ENCODE results near the gene CNBD2.
"Not testable (repeated sequence)": the region's sequence is repeated elsewhere in the genome, so short reads cannot be mapped to it uniquely, and the experiment has no call there.

The CNBD2 gene

DNA sequence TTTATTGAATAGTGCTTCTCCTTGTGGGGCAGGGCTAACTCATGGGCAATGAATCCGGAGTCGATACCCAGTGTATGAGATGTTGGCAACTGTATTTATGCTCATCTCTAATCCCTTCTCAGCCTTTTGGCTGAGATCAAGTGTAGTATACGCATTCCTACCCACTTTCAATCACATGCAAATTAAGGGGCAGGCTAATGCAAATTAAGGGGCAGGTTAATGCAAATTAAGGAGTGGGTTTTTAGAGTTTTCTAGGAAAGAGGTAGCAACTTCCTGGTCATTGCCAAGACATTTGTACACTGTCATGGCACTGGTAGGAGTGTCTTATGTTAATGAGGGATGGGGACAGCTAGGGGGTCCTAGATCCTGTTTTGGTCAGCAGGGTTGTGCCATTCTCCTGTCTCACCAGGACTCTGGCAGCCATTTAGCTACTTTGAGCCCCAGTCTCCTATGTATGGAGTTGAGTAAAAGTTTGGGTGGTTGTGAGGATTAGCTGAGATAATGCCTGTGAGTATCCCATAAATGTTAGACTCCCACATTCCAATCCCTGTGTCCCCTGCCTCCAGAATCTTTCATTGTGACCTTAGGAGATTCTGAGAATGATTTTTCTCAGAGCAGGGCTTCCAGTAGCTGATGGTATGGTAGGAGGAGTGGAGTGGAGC lies at the start of gene CNBD2:
CNBD2 (plus strand) TSS at position 612 of the 662 bp plus-strand sequence. CDS start 173 bp downstream, outside the sequence.
- DNase-seq = no peak

DNA sequence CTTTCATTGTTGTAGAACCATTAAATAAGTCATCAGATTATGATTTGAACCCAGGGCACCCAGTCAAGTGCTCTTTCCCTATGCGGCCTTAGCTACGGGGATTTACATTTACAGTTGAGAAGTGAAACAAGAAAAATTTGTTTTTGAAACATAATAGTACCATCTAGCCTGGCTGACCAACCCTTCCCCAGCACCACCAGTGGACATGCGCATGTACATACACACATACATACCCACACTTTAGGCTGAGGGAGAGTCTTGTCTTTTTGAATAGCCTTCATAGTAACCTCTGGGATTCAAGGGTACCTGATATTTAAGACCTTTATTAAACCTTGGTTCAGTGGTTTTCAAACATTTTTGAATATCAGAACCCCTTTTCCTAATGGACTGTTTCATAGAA lies 47.9 kb upstream of the CNBD2 start:
- DNase-seq = no peak

- DNase-seq = no peak
These were observed 39.1 kb upstream of the CNBD2 start for GRCh38 chr20:35929301-35929700.

DNA sequence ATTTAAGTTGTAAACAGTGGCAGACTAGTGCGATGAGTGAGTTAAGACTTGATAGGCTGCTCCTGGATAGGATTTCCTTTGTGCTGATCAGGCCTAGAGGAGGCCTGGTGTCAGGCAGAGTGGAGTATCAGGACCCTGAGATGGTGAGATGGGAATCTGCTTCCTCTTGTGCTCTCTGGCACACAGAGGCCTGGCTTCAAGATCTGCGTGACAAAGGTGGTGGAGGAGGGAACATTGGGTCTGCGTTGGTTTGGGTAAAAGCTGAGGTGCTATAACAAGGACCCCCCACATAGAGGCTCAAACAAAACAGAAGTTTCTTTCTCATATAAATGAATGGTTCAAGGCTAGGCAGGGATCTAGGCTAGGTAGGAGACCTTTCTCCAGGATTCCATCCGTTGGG lies 34.3 kb upstream of the CNBD2 start:
- no peak for DNase-seq

GRCh38 chr20:35939264-35939663 lies 29.1 kb upstream of the CNBD2 start:
- DNase-seq = no peak

GRCh38 chr20:35941620-35942019 lies 26.8 kb upstream of the CNBD2 start:
- no peak for DNase-seq

DNA sequence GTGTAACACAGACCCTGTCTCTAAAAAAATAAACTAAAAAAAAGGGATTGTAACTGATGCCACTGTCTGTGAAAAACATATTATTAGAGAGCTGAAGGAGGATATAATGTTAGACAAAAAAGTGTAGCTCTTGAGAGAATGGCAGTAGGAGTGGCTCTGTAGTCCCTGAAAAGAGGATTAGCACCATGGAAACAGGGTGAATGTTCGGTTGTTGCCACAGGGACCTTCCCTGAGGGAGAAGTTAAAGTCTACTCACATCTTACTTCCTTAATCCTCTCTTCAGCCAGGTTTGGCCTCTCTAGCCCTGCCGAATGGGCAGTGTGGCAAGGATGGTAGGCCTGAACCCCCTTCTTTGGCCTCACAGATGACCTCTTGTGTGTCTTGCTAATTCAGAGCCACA lies 26.1 kb upstream of the CNBD2 start:
- DNase-seq = no peak

DNA sequence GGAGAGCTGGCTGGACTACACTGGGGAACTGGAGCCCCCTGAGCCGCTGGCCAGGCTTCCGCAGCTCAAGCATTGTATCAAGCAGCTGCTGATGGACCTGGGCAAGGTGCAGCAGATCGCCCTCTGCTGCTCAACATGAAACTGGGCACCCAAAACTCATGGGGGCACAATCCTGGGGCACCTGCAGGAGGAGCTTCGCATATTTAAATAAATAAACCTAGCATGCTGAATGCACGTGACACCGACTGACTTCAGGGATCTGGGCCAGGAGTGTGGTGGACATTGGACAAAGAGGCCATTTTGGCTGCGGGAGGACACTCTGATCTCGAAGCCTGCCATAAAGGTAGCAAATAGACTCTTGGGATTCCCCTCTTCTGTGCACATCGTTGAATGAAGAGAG lies 20.9 kb upstream of the CNBD2 start:
- DNase-seq = peak; percentile 3

DNA sequence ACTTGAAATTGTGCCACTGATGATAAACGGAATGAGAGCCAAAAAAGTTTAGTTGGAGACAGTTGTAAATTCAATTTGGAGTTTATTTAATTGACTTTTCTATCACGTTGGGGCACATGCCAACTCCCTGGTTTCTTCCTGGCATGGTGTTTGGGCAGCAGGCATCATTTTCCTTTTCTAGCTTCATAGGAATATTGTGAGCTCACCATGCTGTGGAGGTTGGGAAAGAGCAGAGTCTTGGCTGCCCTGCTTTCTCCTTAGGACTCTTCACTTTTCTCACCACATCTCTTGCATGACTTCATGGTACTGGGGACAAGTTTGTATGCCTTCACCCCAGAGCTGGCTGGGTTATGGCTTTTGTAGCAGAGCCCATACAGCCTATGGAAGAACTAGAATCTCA lies 20.5 kb upstream of the CNBD2 start:
- DNase-seq = no peak

DNA sequence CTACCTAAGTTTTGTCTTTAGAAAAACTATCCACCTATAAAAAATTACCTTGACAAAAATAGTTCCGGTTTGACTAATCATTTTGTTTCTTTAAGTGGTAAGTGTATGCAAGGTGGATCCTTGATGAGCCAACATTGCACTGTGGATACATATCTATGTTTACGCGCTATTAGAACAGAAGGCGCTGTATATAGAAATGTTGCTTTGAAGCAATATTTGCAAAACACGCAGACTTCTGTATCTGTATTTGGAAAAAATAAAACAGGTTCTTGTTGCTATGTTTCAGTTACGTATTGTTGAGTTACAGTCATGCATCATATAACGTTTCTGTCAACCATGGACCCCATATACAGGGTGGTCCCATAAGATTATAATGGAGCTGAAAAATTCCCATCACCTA lies 18.3 kb upstream of the CNBD2 start:
- DNase-seq = no peak

DNA sequence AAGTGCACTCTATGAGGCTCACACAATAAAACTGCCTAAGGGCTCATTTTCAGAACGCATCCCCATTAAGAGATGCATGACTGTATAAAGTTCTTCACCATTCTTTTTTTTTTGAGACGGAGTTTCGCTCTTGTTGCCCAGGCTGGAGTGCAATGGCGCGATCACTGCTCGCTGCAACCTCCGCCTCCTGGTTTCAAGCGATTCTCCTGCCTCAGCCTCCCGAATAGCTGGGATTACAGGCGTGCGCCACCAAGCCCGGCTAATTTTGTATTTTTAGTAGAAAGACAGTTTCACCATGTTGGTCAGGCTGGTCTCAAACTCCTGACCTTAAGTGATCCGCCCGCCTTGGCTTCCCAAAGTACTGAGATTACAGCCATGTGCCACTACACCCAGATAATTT lies 16.3 kb upstream of the CNBD2 start:
- DNase-seq = not testable (repeated sequence)

DNA sequence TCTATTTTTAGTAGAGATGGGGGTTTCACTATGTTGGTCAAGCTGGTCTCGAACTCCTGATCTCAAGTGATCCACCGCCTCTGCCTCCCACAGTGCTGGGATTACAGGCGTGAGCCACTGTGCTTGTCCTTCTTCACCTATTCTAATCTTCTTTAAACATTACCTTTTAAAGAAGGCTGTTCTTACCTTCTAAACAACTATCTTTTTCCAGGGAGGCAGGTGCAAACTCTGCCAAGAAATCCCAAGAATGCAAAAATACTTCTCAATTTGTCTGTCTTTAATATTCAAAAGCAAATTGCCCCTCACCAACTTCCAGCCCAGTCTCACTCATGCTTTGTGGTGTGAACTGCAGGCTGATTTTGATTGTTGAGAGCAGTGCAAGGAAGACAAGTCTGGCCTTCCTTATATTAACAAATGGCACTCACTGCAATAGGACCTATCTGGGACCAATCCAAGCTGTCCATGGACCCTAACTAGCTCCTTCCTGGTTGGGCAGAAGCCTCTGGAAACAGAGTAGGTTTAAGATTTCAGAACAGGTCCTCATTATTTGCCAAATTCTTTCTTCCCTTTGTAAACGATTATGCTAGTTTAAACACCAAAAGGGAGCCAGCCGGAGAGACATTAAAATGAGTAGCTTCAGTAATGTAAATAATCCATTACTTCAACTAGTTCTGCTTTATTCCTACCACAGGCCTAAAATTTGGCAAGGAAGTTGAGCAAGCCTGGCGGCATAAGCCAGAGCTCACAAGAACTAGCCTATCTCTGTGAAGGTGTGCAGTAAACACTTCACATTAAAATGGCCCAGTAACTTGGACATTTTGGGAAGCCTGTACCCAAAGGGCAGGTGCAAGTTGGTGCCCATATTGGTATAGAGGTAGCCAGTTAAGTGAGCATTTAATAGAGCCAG lies 15.7 kb upstream of the CNBD2 start:
- no peak for DNase-seq

DNA sequence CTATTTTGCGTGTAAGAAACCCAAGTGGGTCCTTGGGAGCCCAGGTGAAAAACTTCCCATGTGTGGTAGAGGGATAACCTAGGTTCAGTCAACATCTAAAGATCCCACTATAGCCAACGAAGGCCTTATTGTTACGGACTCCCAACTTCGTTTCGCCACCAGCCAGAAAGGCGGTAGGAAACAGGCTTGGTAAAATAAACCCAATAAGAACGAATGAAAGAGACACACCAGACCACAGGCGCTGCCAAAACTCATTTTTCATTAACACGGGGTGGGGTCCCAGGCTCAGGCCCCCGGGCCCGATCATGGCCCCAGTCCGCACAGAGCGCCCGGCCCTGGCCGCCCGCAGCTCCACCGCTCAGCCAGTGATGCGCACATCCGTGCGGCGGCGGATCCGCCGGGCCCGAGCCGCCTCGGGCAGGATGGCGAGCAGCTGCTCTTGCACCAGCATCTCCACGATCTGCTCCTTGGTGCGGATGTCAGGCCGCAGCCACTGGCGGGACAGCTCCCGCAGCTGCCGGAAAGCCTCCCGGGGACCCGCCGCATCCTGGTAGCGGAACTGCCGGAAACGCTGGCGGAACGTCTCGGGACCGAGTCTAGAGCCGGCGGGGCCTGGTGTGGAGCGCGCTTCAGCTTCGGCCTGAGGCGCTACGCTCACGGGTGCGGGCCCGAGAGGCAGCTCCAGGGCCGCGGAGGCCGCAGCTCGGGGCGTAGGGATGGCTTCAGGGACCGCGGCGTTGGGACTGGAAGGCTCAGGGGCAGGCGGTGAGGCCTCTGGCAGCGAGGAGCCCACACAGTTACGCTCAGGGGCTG lies 14.8 kb upstream of the CNBD2 start:
- DNase-seq = no peak

- peak; percentile 87 for DNase-seq
These were observed 14.0 kb upstream of the CNBD2 start, which contains the start of gene SCAND1 for GRCh38 chr20:35954200-35954906. TSS of gene SCAND1 (minus strand) at chr20:35954502. CDS start at chr20:35954284, 218 bp downstream.

- no peak for DNase-seq
These were observed 13.5 kb upstream of the CNBD2 start for GRCh38 chr20:35954907-35955251.

GRCh38 chr20:35956616-35957015 lies 11.8 kb upstream of the CNBD2 start:
- no peak for DNase-seq

DNA sequence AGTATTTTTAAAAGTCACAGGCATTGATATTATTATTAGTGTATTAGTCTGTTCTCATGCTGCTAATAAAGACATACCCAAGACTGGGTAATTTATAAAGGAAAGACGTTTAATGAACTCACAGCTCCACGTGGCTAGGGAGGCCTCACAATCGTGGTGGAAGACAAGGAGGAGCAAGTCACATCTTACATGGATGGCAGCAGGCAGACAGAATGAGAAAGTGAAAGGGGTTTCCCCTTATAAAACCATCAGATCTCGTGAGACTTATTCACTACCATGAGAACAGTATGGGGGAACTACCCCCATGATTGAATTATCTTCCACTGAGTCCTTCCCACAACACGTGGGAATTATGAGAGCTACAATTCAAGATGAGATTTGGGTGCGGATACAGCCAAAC lies 9.1 kb upstream of the CNBD2 start:
- DNase-seq = not testable (repeated sequence)

GRCh38 chr20:35963878-35964277 lies 4.5 kb upstream of the CNBD2 start:
- DNase-seq = no peak

DNA sequence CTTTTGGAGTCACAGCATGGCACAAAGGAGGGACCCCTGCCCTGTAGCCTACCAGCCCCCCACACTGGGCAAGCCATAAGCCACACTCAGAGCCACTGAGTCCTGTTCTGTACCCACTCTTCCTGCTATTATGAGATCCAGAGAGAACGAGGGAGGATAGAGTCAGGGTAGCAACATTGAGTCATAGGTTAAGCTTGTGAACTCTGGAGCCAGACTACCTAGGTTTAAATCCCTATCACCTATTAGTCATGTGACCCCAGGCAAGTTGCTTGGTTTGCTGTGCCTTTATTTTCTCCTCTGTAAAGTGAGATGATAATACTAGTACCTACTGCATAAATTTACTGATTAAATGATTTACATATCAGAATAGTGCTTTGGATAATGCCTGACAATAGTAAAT lies 540 bp downstream of the CNBD2 start:
- no peak for DNase-seq

DNA sequence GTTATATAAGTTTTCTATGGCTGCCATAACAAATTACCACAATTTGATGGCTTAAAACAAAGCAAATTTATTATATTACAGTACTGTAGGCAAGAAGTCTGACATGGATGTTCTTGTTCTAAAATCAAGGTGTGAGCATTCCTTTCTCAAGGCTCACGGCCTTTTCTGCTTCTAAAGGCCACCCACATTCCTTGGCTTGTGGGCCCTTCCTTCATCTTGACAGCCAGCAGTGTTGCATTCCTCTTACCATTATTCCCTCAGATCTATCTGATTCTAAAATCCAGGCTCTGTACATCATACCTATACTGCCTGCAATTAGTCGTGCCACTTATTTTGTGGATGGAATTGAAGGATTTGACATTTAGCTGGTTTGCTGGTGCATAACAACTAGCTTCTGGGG lies 3.6 kb downstream of the CNBD2 start:
- DNase-seq = no peak

DNA sequence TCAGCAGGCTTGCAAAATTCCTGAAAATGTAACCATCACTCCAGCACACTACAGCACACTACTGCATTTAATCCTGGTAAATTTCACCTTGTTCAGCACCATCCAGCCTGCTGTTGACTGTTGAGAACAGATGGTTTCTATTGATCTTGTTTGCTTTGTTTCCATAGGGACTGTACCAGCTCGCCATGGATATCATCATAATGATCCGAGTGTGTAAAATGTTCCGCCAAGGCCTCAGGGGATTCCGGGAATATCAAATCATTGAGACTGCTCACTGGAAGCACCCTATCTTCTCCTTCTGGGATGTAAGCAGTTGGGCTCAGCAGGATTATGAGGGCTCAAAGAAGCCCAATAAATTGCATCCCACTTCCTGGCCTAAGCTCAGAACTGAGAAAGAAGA lies 4.1 kb downstream of the CNBD2 start:
- DNase-seq = no peak

GRCh38 chr20:35974256-35974655 lies 5.9 kb downstream of the CNBD2 start:
- DNase-seq = no peak
